ENCODE measurements around the gene RBM10.

Gene RBM10

DNA sequence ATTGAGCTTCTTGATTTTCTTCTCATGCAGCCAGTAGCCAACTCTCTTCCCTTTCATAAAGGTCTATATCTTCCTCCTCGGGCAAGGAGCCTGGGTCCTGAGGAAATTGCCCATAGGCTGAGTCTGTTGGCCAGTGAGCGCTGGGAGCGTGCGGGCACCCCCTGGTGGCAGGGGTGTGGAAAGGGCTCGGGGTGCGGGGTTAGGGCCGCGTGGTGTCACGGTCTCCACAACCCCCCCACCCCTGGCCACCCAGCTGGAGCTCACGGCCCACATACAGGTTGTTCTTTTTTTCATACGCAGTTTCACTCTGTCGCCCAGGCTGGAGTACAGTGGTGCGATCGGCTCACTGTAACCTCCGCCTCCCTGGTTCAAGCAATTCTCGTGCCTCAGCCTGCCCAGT is 13.1 kb downstream of the RBM10 start:
- H3K4me3 ChIP-seq (ENCODE audit: low read length) = no peak overlapping the region
- no peak overlapping the region for H3K27ac ChIP-seq (ENCODE audit: low read length)
- H3K36me3 ChIP-seq (ENCODE audit: control insufficient read depth, low read depth, low read length) = peaks cover 9% of the 10 kb centered on the region
- no peak overlapping the region for H3K9ac ChIP-seq (ENCODE audit: low read length)
- H3K9me3 ChIP-seq (ENCODE audit: control insufficient read depth, low read depth, low read length) = no peaks in the 10 kb centered on the region
- no peaks in the 10 kb centered on the region for H3K27me3 ChIP-seq (ENCODE audit: control insufficient read depth, insufficient read depth, low read length)
- no peaks in the 10 kb centered on the region for H3K4me1 ChIP-seq (ENCODE audit: control insufficient read depth, low read depth, low read length)

- Histone ChIP-seq H3K4me1 (ENCODE audit: control insufficient read depth, low read depth, low read length) (no peaks in the 10 kb centered on the region), H3K9me3 (ENCODE audit: control insufficient read depth, low read depth, low read length) (no peaks in the 10 kb centered on the region), H3K27ac (ENCODE audit: low read length) (no peak overlapping the region), H3K9ac (ENCODE audit: low read length) (no peak overlapping the region), H3K36me3 (ENCODE audit: control insufficient read depth, low read depth, low read length) (peaks cover 9% of the 10 kb centered on the region), H3K4me3 (ENCODE audit: low read length) (no peak overlapping the region), H3K27me3 (ENCODE audit: control insufficient read depth, insufficient read depth, low read length) (no peaks in the 10 kb centered on the region)
Measured at GRCh38 chrX:47158781-47159180, 13.8 kb downstream of the RBM10 start.

- H3K27ac ChIP-seq (ENCODE audit: low read length) = no peak overlapping the region
- H3K9me3 ChIP-seq (ENCODE audit: control insufficient read depth, low read depth, low read length) = no peaks in the 10 kb centered on the region
- no peaks in the 10 kb centered on the region for H3K4me1 ChIP-seq (ENCODE audit: control insufficient read depth, low read depth, low read length)
- H3K27me3 ChIP-seq (ENCODE audit: control insufficient read depth, insufficient read depth, low read length) = no peaks in the 10 kb centered on the region
- peaks cover 6% of the 10 kb centered on the region for H3K36me3 ChIP-seq (ENCODE audit: control insufficient read depth, low read depth, low read length)
- H3K4me3 ChIP-seq (ENCODE audit: low read length) = no peak overlapping the region
- no peak overlapping the region for H3K9ac ChIP-seq (ENCODE audit: low read length)
Measured at GRCh38 chrX:47160781-47161180, 15.8 kb downstream of the RBM10 start.

DNA sequence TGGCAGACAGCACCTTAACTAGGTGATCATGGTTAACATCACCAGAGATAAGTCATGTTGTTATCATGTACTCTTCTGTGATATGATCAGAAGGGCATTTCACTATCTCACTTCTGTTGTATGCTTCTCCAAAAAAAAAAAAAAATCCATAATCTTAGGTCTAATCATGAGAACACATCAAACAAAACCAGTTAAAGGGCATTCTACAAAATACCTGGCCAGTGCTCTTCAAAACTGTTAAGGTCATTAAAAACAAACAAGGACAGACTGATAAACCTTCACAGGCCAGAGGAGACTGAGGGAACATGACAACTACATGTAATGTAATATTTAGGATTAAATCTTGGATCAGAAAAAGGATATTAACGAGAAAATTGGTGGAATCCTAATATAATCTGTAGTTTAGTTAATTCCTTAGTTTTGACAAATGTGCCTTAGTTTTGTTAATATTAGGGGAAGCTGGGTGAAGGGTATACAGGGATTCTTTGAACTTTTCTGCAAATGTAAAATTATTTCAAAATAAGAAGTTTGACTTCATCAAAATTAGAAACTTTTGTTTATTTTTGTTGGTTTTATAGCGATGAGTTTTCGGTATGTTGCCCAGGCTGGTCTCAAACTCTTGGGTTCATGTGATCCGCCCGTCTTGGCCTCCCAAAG is 18.0 kb downstream of the RBM10 start:
- Histone ChIP-seq H3K27me3 (ENCODE audit: control insufficient read depth, insufficient read depth, low read length) (no peaks in the 10 kb centered on the region), H3K9ac (ENCODE audit: low read length) (no peak overlapping the region), H3K36me3 (ENCODE audit: control insufficient read depth, low read depth, low read length) (peaks cover 3% of the 10 kb centered on the region), H3K4me3 (ENCODE audit: low read length) (no peak overlapping the region), H3K4me1 (ENCODE audit: control insufficient read depth, low read depth, low read length) (no peaks in the 10 kb centered on the region), H3K27ac (ENCODE audit: low read length) (no peak overlapping the region), H3K9me3 (ENCODE audit: control insufficient read depth, low read depth, low read length) (peaks cover 4% of the 10 kb centered on the region)

- Histone ChIP-seq H3K4me1 (ENCODE audit: control insufficient read depth, low read depth, low read length) (no peaks in the 10 kb centered on the region), H3K27me3 (ENCODE audit: control insufficient read depth, insufficient read depth, low read length) (no peaks in the 10 kb centered on the region), H3K9ac (ENCODE audit: low read length) (no peak overlapping the region), H3K9me3 (ENCODE audit: control insufficient read depth, low read depth, low read length) (peaks cover 9% of the 10 kb centered on the region), H3K4me3 (ENCODE audit: low read length) (no peak overlapping the region), H3K36me3 (ENCODE audit: control insufficient read depth, low read depth, low read length) (peaks cover 3% of the 10 kb centered on the region), H3K27ac (ENCODE audit: low read length) (no peak overlapping the region)
Measured at GRCh38 chrX:47164420-47164819, 19.4 kb downstream of the RBM10 start.

GRCh38 chrX:47166126-47166525 is 21.1 kb downstream of the RBM10 start:
- Histone ChIP-seq H3K9me3 (ENCODE audit: control insufficient read depth, low read depth, low read length) (peaks cover 12% of the 10 kb centered on the region), H3K27me3 (ENCODE audit: control insufficient read depth, insufficient read depth, low read length) (no peaks in the 10 kb centered on the region), H3K9ac (ENCODE audit: low read length) (no peak overlapping the region), H3K4me1 (ENCODE audit: control insufficient read depth, low read depth, low read length) (no peaks in the 10 kb centered on the region), H3K4me3 (ENCODE audit: low read length) (no peak overlapping the region), H3K27ac (ENCODE audit: low read length) (no peak overlapping the region), H3K36me3 (ENCODE audit: control insufficient read depth, low read depth, low read length) (peaks cover 3% of the 10 kb centered on the region)

- peaks cover 19% of the 10 kb centered on the region for H3K9me3 ChIP-seq (ENCODE audit: control insufficient read depth, low read depth, low read length)
- no peak overlapping the region for H3K27ac ChIP-seq (ENCODE audit: low read length)
- H3K36me3 ChIP-seq (ENCODE audit: control insufficient read depth, low read depth, low read length) = peaks cover 9% of the 10 kb centered on the region
- no peak overlapping the region for H3K9ac ChIP-seq (ENCODE audit: low read length)
- no peaks in the 10 kb centered on the region for H3K4me1 ChIP-seq (ENCODE audit: control insufficient read depth, low read depth, low read length)
- H3K27me3 ChIP-seq (ENCODE audit: control insufficient read depth, insufficient read depth, low read length) = no peaks in the 10 kb centered on the region
- no peak overlapping the region for H3K4me3 ChIP-seq (ENCODE audit: low read length)
Measured at GRCh38 chrX:47168495-47169073, 23.6 kb downstream of the RBM10 start.

- no peaks in the 10 kb centered on the region for H3K4me1 ChIP-seq (ENCODE audit: control insufficient read depth, low read depth, low read length)
- peaks cover 9% of the 10 kb centered on the region for H3K36me3 ChIP-seq (ENCODE audit: control insufficient read depth, low read depth, low read length)
- no peak overlapping the region for H3K27ac ChIP-seq (ENCODE audit: low read length)
- no peak overlapping the region for H3K9ac ChIP-seq (ENCODE audit: low read length)
- no peak overlapping the region for H3K4me3 ChIP-seq (ENCODE audit: low read length)
- H3K27me3 ChIP-seq (ENCODE audit: control insufficient read depth, insufficient read depth, low read length) = no peaks in the 10 kb centered on the region
- peaks cover 19% of the 10 kb centered on the region for H3K9me3 ChIP-seq (ENCODE audit: control insufficient read depth, low read depth, low read length)
Measured at GRCh38 chrX:47169273-47169672, 24.3 kb downstream of the RBM10 start.

DNA sequence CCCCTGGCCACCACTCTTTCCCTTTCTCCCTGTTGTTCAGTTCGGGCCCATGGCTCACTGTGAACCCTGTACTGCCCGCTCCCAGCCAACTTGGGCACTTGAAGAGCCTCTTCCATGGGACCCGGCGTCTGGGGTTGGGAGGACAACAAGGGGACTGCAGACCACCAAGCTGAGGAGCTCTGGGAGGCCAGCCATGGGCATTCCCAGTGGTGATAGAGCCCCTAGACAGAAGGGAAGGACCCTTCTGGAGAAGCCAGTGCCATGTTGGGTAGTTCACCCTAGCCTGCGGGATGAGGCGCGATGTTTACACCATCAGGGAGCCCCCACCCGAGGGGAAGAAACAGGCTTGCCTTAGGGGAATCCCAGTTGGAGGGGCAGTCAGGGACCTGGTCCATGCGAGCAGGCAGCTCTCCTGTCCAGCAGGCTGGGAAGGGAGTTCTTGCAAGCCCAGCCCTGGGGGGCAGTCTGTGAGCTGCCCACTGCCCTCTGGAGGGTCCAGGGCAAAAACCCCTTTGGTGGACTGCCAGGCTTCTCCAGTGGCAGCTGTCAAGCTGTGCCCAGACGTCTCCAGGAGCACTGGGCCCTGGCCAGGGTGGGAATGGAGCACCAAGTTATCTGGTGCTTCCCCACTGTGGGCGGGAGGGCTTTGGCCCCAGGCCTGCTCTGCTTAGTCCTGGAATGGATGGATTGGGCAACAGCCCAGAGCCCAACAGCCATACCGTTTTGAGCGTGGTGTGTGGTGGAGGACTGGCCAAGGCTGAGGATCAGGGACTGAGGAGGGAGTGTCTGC is 24.9 kb downstream of the RBM10 start:
- Histone ChIP-seq H3K4me1 (ENCODE audit: control insufficient read depth, low read depth, low read length) (no peaks in the 10 kb centered on the region), H3K9me3 (ENCODE audit: control insufficient read depth, low read depth, low read length) (peaks cover 19% of the 10 kb centered on the region), H3K4me3 (ENCODE audit: low read length) (no peak overlapping the region), H3K9ac (ENCODE audit: low read length) (no peak overlapping the region), H3K27ac (ENCODE audit: low read length) (no peak overlapping the region), H3K27me3 (ENCODE audit: control insufficient read depth, insufficient read depth, low read length) (no peaks in the 10 kb centered on the region), H3K36me3 (ENCODE audit: control insufficient read depth, low read depth, low read length) (peaks cover 9% of the 10 kb centered on the region)

DNA sequence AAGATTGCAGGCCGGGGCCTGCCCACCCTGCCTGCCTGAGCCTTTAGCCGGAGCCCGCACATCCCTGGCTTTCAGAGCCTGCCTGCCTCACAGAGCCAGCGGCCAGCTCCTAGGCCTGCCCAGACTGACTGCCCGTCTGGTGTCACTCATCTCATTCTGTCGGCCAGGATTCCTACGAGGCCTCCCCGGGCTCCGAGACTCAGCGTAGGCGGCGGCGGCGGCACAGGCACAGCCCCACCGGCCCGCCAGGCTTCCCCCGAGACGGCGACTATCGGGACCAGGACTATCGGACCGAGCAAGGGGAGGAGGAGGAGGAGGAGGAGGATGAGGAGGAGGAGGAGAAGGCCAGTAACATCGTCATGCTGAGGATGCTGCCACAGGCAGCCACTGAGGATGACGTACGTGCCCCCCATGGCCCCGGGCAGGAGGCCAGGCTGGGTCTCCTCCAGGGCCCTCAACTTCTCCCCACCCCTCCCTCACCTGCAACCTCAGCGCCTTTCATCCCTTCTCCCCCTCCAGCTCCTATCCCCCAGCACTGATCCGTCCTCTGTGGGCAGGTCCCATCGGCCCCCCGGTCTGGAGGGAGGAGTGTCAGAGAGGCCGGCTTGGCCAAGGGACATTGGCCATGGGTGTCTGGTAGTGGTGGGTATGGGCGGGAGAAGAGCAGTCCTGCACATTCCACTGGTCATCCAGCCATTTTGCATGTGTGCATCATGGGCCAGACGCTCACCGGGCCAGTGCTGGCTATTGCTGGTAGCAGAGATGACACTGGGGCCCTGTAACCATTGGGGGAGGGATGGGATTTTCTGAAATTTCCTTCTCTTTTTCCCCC is 26.1 kb downstream of the RBM10 start:
- no peaks in the 10 kb centered on the region for H3K27me3 ChIP-seq (ENCODE audit: control insufficient read depth, insufficient read depth, low read length)
- no peaks in the 10 kb centered on the region for H3K4me1 ChIP-seq (ENCODE audit: control insufficient read depth, low read depth, low read length)
- no peak overlapping the region for H3K9ac ChIP-seq (ENCODE audit: low read length)
- peaks cover 19% of the 10 kb centered on the region for H3K9me3 ChIP-seq (ENCODE audit: control insufficient read depth, low read depth, low read length)
- no peak overlapping the region for H3K27ac ChIP-seq (ENCODE audit: low read length)
- H3K36me3 ChIP-seq (ENCODE audit: control insufficient read depth, low read depth, low read length) = peaks cover 9% of the 10 kb centered on the region
- H3K4me3 ChIP-seq (ENCODE audit: low read length) = no peak overlapping the region

DNA sequence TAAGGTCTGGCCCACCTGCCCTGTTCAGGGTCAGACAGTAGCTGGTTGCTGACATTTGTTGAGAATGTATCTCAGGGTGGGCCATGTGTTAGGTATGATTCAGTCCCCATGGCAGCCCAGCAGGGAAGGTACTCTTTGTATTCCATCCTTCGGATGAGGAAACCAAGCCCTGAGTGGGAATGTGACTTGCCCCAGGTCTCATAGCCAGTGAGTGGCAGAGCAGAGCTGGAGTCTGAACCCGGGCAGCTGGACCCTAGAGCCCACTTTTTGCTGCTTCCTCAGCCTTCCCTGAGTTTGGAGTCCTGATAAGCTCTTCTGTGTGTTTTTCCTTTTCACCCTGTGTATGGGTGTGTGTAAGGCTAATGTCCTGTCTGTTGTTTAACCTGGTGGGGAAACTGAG is 27.0 kb downstream of the RBM10 start:
- Histone ChIP-seq H3K4me3 (ENCODE audit: low read length) (no peak overlapping the region), H3K9me3 (ENCODE audit: control insufficient read depth, low read depth, low read length) (peaks cover 16% of the 10 kb centered on the region), H3K9ac (ENCODE audit: low read length) (no peak overlapping the region), H3K36me3 (ENCODE audit: control insufficient read depth, low read depth, low read length) (peaks cover 17% of the 10 kb centered on the region), H3K27ac (ENCODE audit: low read length) (no peak overlapping the region), H3K4me1 (ENCODE audit: control insufficient read depth, low read depth, low read length) (no peaks in the 10 kb centered on the region), H3K27me3 (ENCODE audit: control insufficient read depth, insufficient read depth, low read length) (no peaks in the 10 kb centered on the region)

All from iPS-18a (cell line).